ENCODE measurements around the gene SPC24.
"Not testable (repeated sequence)": the region's sequence is repeated elsewhere in the genome, so short reads cannot be mapped to it uniquely, and the experiment has no call there.

SPC24 gene

GRCh38 chr19:11181488-11181887 is 25.9 kb upstream of the SPC24 start:
- H3K9me2 ChIP-seq (ENCODE audit: low read depth, low read length), result no peaks in the 10 kb centered on the region
- no peaks in the 10 kb centered on the region for H4K20me1 ChIP-seq (ENCODE audit: insufficient read depth, low read length)
- H3K79me2 ChIP-seq (ENCODE audit: insufficient read depth, low read length), result no peaks in the 10 kb centered on the region
- H3K27me3 ChIP-seq (ENCODE audit: insufficient read depth, low read length), result no peaks in the 10 kb centered on the region
- H3K4me1 ChIP-seq (ENCODE audit: insufficient read depth, low read length, severe bottlenecking), result peaks cover 30% of the 10 kb centered on the region
- no peak overlapping the region for H3K9ac ChIP-seq (ENCODE audit: low read length)
- peak overlapping the region; percentile 1 for H3K27ac ChIP-seq (ENCODE audit: low read depth, low read length, poor library complexity, severe bottlenecking)
- H3F3A ChIP-seq (ENCODE audit: insufficient read depth, low read length), result peaks cover 5% of the 10 kb centered on the region; the same call in 1 of the 2 replicates
- H2AFZ ChIP-seq (ENCODE audit: low read length), result no peak overlapping the region
- H3K4me2 ChIP-seq (ENCODE audit: low read length), result no peak overlapping the region
- no peak for TF ChIP-seq EZH2 (IDR thresholded peaks at IDR 0.05; ENCODE audit: borderline replicate concordance, low read length)
- no peak for TF ChIP-seq CTCF (IDR thresholded peaks at IDR 0.05; ENCODE audit: low read length)
- no peak overlapping the region for H3K4me3 ChIP-seq (ENCODE audit: low read depth, low read length, poor library complexity, severe bottlenecking)
- peaks cover 37% of the 10 kb centered on the region for H3K36me3 ChIP-seq (ENCODE audit: insufficient read depth, low read length)
- H3K9me3 ChIP-seq (ENCODE audit: low read length), result no peaks in the 10 kb centered on the region

- H3K4me3 ChIP-seq (ENCODE audit: low read depth, low read length, poor library complexity, severe bottlenecking); H3K27me3 ChIP-seq (ENCODE audit: insufficient read depth, low read length); H3K9ac ChIP-seq (ENCODE audit: low read length); H3K79me2 ChIP-seq (ENCODE audit: insufficient read depth, low read length); H4K20me1 ChIP-seq (ENCODE audit: insufficient read depth, low read length); H2AFZ ChIP-seq (ENCODE audit: low read length); H3F3A ChIP-seq (ENCODE audit: insufficient read depth, low read length); H3K9me3 ChIP-seq (ENCODE audit: low read length); H3K9me2 ChIP-seq (ENCODE audit: low read depth, low read length): not testable (repeated sequence)
- Histone ChIP-seq H3K27ac (ENCODE audit: low read depth, low read length, poor library complexity, severe bottlenecking) (peak overlapping the region; percentile 66), H3K4me2 (ENCODE audit: low read length) (peak overlapping the region; percentile 54; the same call in 1 of the 2 replicates), H3K4me1 (ENCODE audit: insufficient read depth, low read length, severe bottlenecking) (peaks cover 25% of the 10 kb centered on the region), H3K36me3 (ENCODE audit: insufficient read depth, low read length) (peaks cover 42% of the 10 kb centered on the region)
Observed at GRCh38 chr19:11180975-11181374, 25.4 kb upstream of the SPC24 start.

DNA sequence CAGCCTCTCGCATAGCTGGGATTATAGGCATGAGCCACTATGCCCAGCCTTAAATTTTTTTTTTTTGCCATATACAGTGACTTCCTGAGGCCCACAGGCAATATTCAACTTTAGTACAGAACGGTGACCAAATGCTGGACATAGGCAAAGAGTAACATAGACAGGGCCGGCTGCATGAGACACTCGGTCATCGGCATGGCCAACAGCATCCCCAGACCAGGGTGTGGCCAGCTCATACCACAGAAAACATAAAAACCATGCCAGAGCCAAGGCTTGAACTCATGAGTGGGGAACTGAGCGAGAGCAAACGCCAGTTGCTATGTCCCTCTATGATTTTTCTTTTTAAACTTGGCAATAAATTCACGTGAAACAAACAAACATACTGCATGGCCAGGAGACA is 24.8 kb upstream of the SPC24 start:
- Histone ChIP-seq H3K4me2 (ENCODE audit: low read length) (peak overlapping the region; percentile 54), H4K20me1 (ENCODE audit: insufficient read depth, low read length) (no peaks in the 10 kb centered on the region), H2AFZ (ENCODE audit: low read length) (no peak overlapping the region), H3K27ac (ENCODE audit: low read depth, low read length, poor library complexity, severe bottlenecking) (peak overlapping the region; percentile 66), H3K9ac (ENCODE audit: low read length) (peak overlapping the region; percentile 40; the same call in 1 of the 2 replicates), H3K4me3 (ENCODE audit: low read depth, low read length, poor library complexity, severe bottlenecking) (peak overlapping the region; percentile 35), H3K36me3 (ENCODE audit: insufficient read depth, low read length) (peaks cover 49% of the 10 kb centered on the region), H3K9me2 (ENCODE audit: low read depth, low read length) (no peaks in the 10 kb centered on the region), H3F3A (ENCODE audit: insufficient read depth, low read length) (0 out of 2 replicates have a peak, but pooled peaks cover under 1% of the 10 kb centered on the region), H3K27me3 (ENCODE audit: insufficient read depth, low read length) (no peaks in the 10 kb centered on the region), H3K4me1 (ENCODE audit: insufficient read depth, low read length, severe bottlenecking) (peaks cover 18% of the 10 kb centered on the region), H3K79me2 (ENCODE audit: insufficient read depth, low read length) (no peaks in the 10 kb centered on the region), H3K9me3 (ENCODE audit: low read length) (no peaks in the 10 kb centered on the region)
- no peak for TF ChIP-seq EZH2 (IDR thresholded peaks at IDR 0.05; ENCODE audit: borderline replicate concordance, low read length)
- TF ChIP-seq CTCF (IDR thresholded peaks at IDR 0.05; ENCODE audit: low read length), result no peak

GRCh38 chr19:11179716-11180297 is 24.2 kb upstream of the SPC24 start:
- Histone ChIP-seq H3K27me3 (ENCODE audit: insufficient read depth, low read length) (no peaks in the 10 kb centered on the region), H3K9me3 (ENCODE audit: low read length) (no peaks in the 10 kb centered on the region), H2AFZ (ENCODE audit: low read length) (no peak overlapping the region), H3K79me2 (ENCODE audit: insufficient read depth, low read length) (no peaks in the 10 kb centered on the region), H3K4me2 (ENCODE audit: low read length) (peak overlapping the region; percentile 54), H3K9me2 (ENCODE audit: low read depth, low read length) (no peaks in the 10 kb centered on the region), H3K4me3 (ENCODE audit: low read depth, low read length, poor library complexity, severe bottlenecking) (peak overlapping the region; percentile 35), H3K4me1 (ENCODE audit: insufficient read depth, low read length, severe bottlenecking) (peaks cover 17% of the 10 kb centered on the region), H3K36me3 (ENCODE audit: insufficient read depth, low read length) (peaks cover 51% of the 10 kb centered on the region), H3K9ac (ENCODE audit: low read length) (peak overlapping the region; percentile 40; the same call in 1 of the 2 replicates), H4K20me1 (ENCODE audit: insufficient read depth, low read length) (no peaks in the 10 kb centered on the region), H3K27ac (ENCODE audit: low read depth, low read length, poor library complexity, severe bottlenecking) (peak overlapping the region; percentile 66), H3F3A (ENCODE audit: insufficient read depth, low read length) (no peaks in the 10 kb centered on the region)
- no peak for TF ChIP-seq EZH2 (IDR thresholded peaks at IDR 0.05; ENCODE audit: borderline replicate concordance, low read length)
- TF ChIP-seq CTCF (IDR thresholded peaks at IDR 0.05; ENCODE audit: low read length), result no peak

- not testable (repeated sequence) for H3K27ac ChIP-seq (ENCODE audit: low read depth, low read length, poor library complexity, severe bottlenecking); H3K27me3 ChIP-seq (ENCODE audit: insufficient read depth, low read length); H3K9me2 ChIP-seq (ENCODE audit: low read depth, low read length); H4K20me1 ChIP-seq (ENCODE audit: insufficient read depth, low read length); H3K9me3 ChIP-seq (ENCODE audit: low read length); H3K79me2 ChIP-seq (ENCODE audit: insufficient read depth, low read length); H3F3A ChIP-seq (ENCODE audit: insufficient read depth, low read length); H3K4me2 ChIP-seq (ENCODE audit: low read length); H3K4me3 ChIP-seq (ENCODE audit: low read depth, low read length, poor library complexity, severe bottlenecking); H3K9ac ChIP-seq (ENCODE audit: low read length); H2AFZ ChIP-seq (ENCODE audit: low read length)
- peaks cover 55% of the 10 kb centered on the region for H3K36me3 ChIP-seq (ENCODE audit: insufficient read depth, low read length)
- peaks cover 17% of the 10 kb centered on the region for H3K4me1 ChIP-seq (ENCODE audit: insufficient read depth, low read length, severe bottlenecking)
Observed at GRCh38 chr19:11179145-11179465, 23.5 kb upstream of the SPC24 start.
